Ishikawa (cell line): ENCODE results near the gene DDI2.

Source experiments
- CEBPB ChIP-seq: IDR thresholded peaks from 2 replicates; pipeline ENCODE4 v1.6.1; 2012
- CREB1 ChIP-seq: IDR thresholded peaks from 2 replicates; pipeline ENCODE4 v1.6.1; 2012; ENCODE audit warnings: low read depth
- EGR1 ChIP-seq: IDR thresholded peaks from 2 replicates; pipeline ENCODE4 v1.6.1; 2012
- EP300 ChIP-seq: IDR thresholded peaks from 2 replicates; pipeline ENCODE4 v1.6.1; 2012; ENCODE audit warnings: borderline replicate concordance
- FOXM1 ChIP-seq: IDR thresholded peaks from 2 replicates; pipeline ENCODE4 v1.6.1; 2012; ENCODE audit warnings: low read depth, borderline replicate concordance
- MAX ChIP-seq: IDR thresholded peaks from 2 replicates; pipeline ENCODE4 v1.6.1; 2012
- NFIC ChIP-seq: IDR thresholded peaks from 2 replicates; pipeline ENCODE4 v1.6.1; 2012
- RAD21 ChIP-seq: IDR thresholded peaks from 2 replicates; pipeline ENCODE4 v1.6.1; 2012; ENCODE audit warnings: low read depth
- REST ChIP-seq: IDR thresholded peaks from 2 replicates; pipeline ENCODE4 v1.6.1; 2012; ENCODE audit warnings: low read depth, mild to moderate bottlenecking
- TAF1 ChIP-seq: IDR thresholded peaks from 2 replicates; pipeline ENCODE4 v1.6.1; 2012; ENCODE audit warnings: low read depth, mild to moderate bottlenecking
- TCF12 ChIP-seq: IDR thresholded peaks from 2 replicates; pipeline ENCODE4 v1.6.1; 2012; ENCODE audit warnings: low read depth
- TEAD4 ChIP-seq: IDR thresholded peaks from 2 replicates; pipeline ENCODE4 v1.6.1; 2012
- USF1 ChIP-seq: IDR thresholded peaks from 2 replicates; pipeline ENCODE4 v1.6.1; 2012
- YY1 ChIP-seq: IDR thresholded peaks from 2 replicates; pipeline ENCODE4 v1.6.1; 2012; ENCODE audit warnings: low read depth
- ZBTB7A ChIP-seq: IDR thresholded peaks from 2 replicates; pipeline ENCODE4 v1.6.1; 2012; ENCODE audit warnings: low read depth

The DDI2 gene

GRCh38 chr1:15693371-15693770 lies 76.1 kb downstream of the DDI2 start:
- TF ChIP-seq REST: no peak
- TF ChIP-seq NFIC: no peak
- no peak for TF ChIP-seq RAD21
- no peak for TF ChIP-seq EGR1
- no peak for TF ChIP-seq MAX
- no peak for TF ChIP-seq USF1
- TF ChIP-seq TCF12: no peak
- no peak for TF ChIP-seq ZBTB7A
- no peak for TF ChIP-seq YY1
- TF ChIP-seq TAF1: no peak
- TF ChIP-seq FOXM1: no peak

GRCh38 chr1:15696956-15697521 lies 79.8 kb downstream of the DDI2 start:
- no peak for TF ChIP-seq REST
- TF ChIP-seq CREB1: no peak
- TF ChIP-seq ZBTB7A: no peak
- no peak for TF ChIP-seq RAD21
- TF ChIP-seq MAX: no peak
- no peak for TF ChIP-seq TCF12
- no peak for TF ChIP-seq FOXM1
- no peak for TF ChIP-seq CEBPB
- no peak for TF ChIP-seq USF1
- TF ChIP-seq TEAD4: no peak
- no peak for TF ChIP-seq EP300
- TF ChIP-seq YY1: no peak
- TF ChIP-seq EGR1: no peak
- no peak for TF ChIP-seq NFIC
- no peak for TF ChIP-seq TAF1

- TF ChIP-seq TAF1 (no peak), ZBTB7A (no peak), USF1 (no peak), FOXM1 (no peak), TCF12 (no peak), CEBPB (no peak), REST (no peak), EGR1 (no peak), TEAD4 (no peak), MAX (no peak), YY1 (no peak), RAD21 (no peak), CREB1 (no peak), NFIC (no peak)
These were observed 80.9 kb downstream of the DDI2 start for GRCh38 chr1:15698201-15698600.

GRCh38 chr1:15700508-15700907 lies 83.2 kb downstream of the DDI2 start:
- TF ChIP-seq ZBTB7A: no peak
- no peak for TF ChIP-seq EP300
- TF ChIP-seq CEBPB: no peak
- TF ChIP-seq EGR1: no peak
- TF ChIP-seq RAD21: no peak
- no peak for TF ChIP-seq REST
